RWPE2 (cell line): ENCODE data around the gene ZDHHC3.

Experiments
- ATAC-seq: fragments of 200-7000 bp; cut with Tn5 transposase; 3 replicates; pipeline ENCODE4 v1.9.1; 2021; ENCODE audit warnings: low read depth
- DNase-seq: peaks from one replicate; pipeline ENCODE4 v3.0.0-alpha.2; 2020; ENCODE audit warnings: low spot score
- H3K27ac ChIP-seq: fragments of 450-650 bp; 2 replicates; pipeline ENCODE4 v1.5.1; 2017; ENCODE audit warnings: mild to moderate bottlenecking; ENCODE audit not compliant: poor library complexity, severe bottlenecking
- H3K27me3 ChIP-seq: fragments of 250-450 bp; sonication (Bioruptor Pico); 2 replicates; pipeline ENCODE4 v1.5.1; 2021; ENCODE audit warnings: mild to moderate bottlenecking, moderate library complexity; ENCODE audit not compliant: insufficient read depth, poor library complexity, severe bottlenecking
- H3K36me3 ChIP-seq: fragments of 250-450 bp; sonication (Bioruptor Pico); 2 replicates; pipeline ENCODE4 v1.5.1; 2020; ENCODE audit warnings: low read depth, mild to moderate bottlenecking, moderate library complexity
- H3K4me1 ChIP-seq: fragments of 250-450 bp; sonication (Bioruptor Pico); 2 replicates; pipeline ENCODE4 v1.5.1; 2021; ENCODE audit warnings: mild to moderate bottlenecking, moderate library complexity; ENCODE audit not compliant: insufficient read depth, poor library complexity, severe bottlenecking
- H3K4me3 ChIP-seq: fragments of 250-450 bp; sonication (Bioruptor Pico); 2 replicates; pipeline ENCODE4 v1.5.1; 2021; ENCODE audit warnings: mild to moderate bottlenecking, moderate library complexity; ENCODE audit not compliant: severe bottlenecking
- H3K9me3 ChIP-seq: fragments of 250-450 bp; sonication (Bioruptor Pico); 2 replicates; pipeline ENCODE4 v1.5.1; 2021; ENCODE audit warnings: mild to moderate bottlenecking, moderate library complexity; ENCODE audit not compliant: severe bottlenecking
- TF ChIP-seq, protein P1 (sequence below): fragments of 450-650 bp; IDR thresholded peaks from one replicate; pipeline ENCODE4 v1.5.1; 2017; ENCODE audit warnings: mild to moderate bottlenecking, moderate library complexity; ENCODE audit not compliant: poor library complexity, severe bottlenecking

The ZDHHC3 gene

GRCh38 chr3:44914936-44915335, 61.0 kb downstream of the ZDHHC3 start:
- DNase-seq (no peak), ATAC-seq (peak; percentile 75)
- H3K9me3 ChIP-seq = no peaks in the 10 kb centered on the region
- TF ChIP-seq, protein P1, sequence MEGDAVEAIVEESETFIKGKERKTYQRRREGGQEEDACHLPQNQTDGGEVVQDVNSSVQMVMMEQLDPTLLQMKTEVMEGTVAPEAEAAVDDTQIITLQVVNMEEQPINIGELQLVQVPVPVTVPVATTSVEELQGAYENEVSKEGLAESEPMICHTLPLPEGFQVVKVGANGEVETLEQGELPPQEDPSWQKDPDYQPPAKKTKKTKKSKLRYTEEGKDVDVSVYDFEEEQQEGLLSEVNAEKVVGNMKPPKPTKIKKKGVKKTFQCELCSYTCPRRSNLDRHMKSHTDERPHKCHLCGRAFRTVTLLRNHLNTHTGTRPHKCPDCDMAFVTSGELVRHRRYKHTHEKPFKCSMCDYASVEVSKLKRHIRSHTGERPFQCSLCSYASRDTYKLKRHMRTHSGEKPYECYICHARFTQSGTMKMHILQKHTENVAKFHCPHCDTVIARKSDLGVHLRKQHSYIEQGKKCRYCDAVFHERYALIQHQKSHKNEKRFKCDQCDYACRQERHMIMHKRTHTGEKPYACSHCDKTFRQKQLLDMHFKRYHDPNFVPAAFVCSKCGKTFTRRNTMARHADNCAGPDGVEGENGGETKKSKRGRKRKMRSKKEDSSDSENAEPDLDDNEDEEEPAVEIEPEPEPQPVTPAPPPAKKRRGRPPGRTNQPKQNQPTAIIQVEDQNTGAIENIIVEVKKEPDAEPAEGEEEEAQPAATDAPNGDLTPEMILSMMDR = peak; percentile 35
- H3K4me1 ChIP-seq = peaks cover 5% of the 10 kb centered on the region
- H3K4me3 ChIP-seq = no peak overlapping the region
- H3K36me3 ChIP-seq = 0 out of 2 replicates have a peak, but pooled peaks cover 2% of the 10 kb centered on the region
- H3K27ac ChIP-seq = no peak overlapping the region
- no peaks in the 10 kb centered on the region for H3K27me3 ChIP-seq

DNA sequence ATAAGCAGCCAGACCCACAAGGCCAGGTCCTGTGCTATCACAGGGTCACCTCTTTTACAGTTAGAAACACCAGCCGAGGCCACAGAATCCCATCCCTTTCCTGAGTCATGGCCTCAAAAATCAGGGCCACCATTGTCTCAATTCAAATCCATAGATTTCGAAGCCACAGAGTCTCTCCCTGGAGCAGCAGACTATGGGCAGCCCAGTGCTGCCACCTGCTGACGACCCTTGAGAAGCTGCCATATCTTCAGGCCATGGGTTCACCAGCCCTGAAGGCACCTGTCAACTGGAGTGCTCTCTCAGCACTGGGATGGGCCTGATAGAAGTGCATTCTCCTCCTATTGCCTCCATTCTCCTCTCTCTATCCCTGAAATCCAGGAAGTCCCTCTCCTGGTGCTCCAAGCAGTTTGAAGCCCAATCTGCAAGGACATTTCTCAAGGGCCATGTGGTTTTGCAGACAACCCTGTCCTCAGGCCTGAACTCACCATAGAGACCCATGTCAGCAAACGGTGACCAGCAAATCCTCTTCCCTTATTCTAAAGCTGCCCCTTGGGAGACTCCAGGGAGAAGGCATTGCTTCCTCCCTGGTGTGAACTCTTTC, 62.0 kb downstream of the ZDHHC3 start:
- no peak for DNase-seq
- Histone ChIP-seq H3K4me1 (peaks cover 5% of the 10 kb centered on the region), H3K9me3 (no peaks in the 10 kb centered on the region), H3K4me3 (no peak overlapping the region), H3K27ac (peak overlapping the region; percentile 15), H3K36me3 (no peaks in the 10 kb centered on the region), H3K27me3 (no peaks in the 10 kb centered on the region)
- peak; percentile 65 for ATAC-seq
- TF ChIP-seq, protein P1 = peak; percentile 84

DNA sequence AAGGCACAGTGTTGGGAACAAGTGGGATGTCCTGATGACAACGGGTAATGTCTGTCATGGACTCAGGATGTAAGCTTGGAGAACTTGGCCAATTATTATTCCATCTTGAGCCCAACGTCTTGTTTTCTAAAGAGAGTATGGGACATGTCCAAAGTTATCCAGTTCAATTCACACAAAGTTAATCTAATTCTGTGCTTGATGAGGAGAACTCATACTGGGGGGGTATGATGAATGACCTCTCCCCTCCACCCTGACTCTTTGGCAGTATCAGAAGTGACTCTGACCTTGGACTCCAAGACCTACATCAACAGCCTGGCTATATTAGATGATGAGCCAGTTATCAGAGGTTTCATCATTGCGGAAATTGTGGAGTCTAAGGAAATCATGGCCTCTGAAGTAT, 65.3 kb downstream of the ZDHHC3 start:
- ATAC-seq = no peak

GRCh38 chr3:44909063-44909462, 66.9 kb downstream of the ZDHHC3 start:
- TF ChIP-seq, protein P1 = no peak
- no peak for DNase-seq
- H3K9me3 ChIP-seq = no peaks in the 10 kb centered on the region

More for the DNA sequence above, 65.3 kb downstream of the ZDHHC3 start:
- peaks cover 14% of the 10 kb centered on the region for H3K4me1 ChIP-seq
- H3K27ac ChIP-seq = no peak overlapping the region
- H3K27me3 ChIP-seq = no peaks in the 10 kb centered on the region
- DNase-seq = no peak
- H3K4me3 ChIP-seq = no peak overlapping the region
- H3K9me3 ChIP-seq = no peaks in the 10 kb centered on the region
- TF ChIP-seq, protein P1 = no peak
- no peaks in the 10 kb centered on the region for H3K36me3 ChIP-seq

DNA sequence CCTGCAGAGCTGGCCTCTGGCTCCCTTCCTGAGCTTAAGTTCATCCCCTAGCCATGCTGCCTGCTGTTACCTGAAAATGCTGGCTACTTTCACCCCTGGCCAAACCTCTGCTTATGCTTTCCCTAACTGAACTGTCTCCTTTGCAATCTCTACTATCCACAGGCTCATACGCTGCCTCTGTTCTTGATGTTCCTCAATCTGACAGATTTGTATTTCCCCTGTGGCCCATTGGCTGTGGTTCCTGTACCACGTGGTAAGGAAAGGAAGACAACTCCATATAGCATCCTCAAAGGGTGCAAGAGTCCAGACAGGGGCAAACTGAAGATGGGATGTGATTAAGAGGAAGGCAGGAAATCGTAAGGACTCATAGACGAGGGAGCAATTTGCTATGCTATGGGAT, 68.4 kb downstream of the ZDHHC3 start:
- TF ChIP-seq, protein P1 = no peak
- H3K9me3 ChIP-seq = no peaks in the 10 kb centered on the region
- H3K4me1 ChIP-seq = peaks cover 9% of the 10 kb centered on the region
- H3K27me3 ChIP-seq = no peaks in the 10 kb centered on the region
- no peak overlapping the region for H3K4me3 ChIP-seq
- H3K27ac ChIP-seq = peak overlapping the region; percentile 24
- DNase-seq (no peak), ATAC-seq (no peak)
- no peaks in the 10 kb centered on the region for H3K36me3 ChIP-seq

More at GRCh38 chr3:44909063-44909462, 66.9 kb downstream of the ZDHHC3 start:
- Histone ChIP-seq H3K27me3 (no peaks in the 10 kb centered on the region), H3K27ac (no peak overlapping the region), H3K4me3 (no peak overlapping the region), H3K4me1 (peaks cover 14% of the 10 kb centered on the region), H3K36me3 (no peaks in the 10 kb centered on the region)
- no peak for ATAC-seq
